Measurements from ENCODE around the gene RBM3. TPM values are rescaled to one million over a fixed set of nuclear protein-coding genes. Genes with fewer than 3 reads are reported as not detected.

Gene RBM3
- total and polyA plus RNA-seq, 2 of the 4 experiments (the other 2 are of a cell fraction) = 243 to 386 TPM

GRCh38 chrX:48589482-48590162 is 15.3 kb downstream of the RBM3 start:
- no peak overlapping the region for H3K9ac ChIP-seq (ENCODE audit: low read depth, low read length)
- peak overlapping the region; percentile 65 for H2AK9ac ChIP-seq (replicated peaks; ENCODE audit: low read depth, low read length, poor library complexity)
- H2BK15ac ChIP-seq (ENCODE audit: low read depth, low read length) = peak overlapping the region; percentile 91; the same call in 1 of the 3 replicates
- no peak overlapping the region for H2BK5ac ChIP-seq (ENCODE audit: low read depth, low read length, poor library complexity, severe bottlenecking)
- no peaks in the 10 kb centered on the region for H3K9me3 ChIP-seq (ENCODE audit: control insufficient read depth, insufficient read depth, low read length)
- H4K91ac ChIP-seq (ENCODE audit: insufficient read depth, low read depth, low read length) = peak overlapping the region; percentile 79; the same call in 1 of the 2 replicates
- H3K27ac ChIP-seq (ENCODE audit: insufficient read depth, low read length) = no peak overlapping the region
- H2BK20ac ChIP-seq (ENCODE audit: low read depth, low read length) = peak overlapping the region; percentile 9; the same call in 1 of the 2 replicates
- DNase-seq (no peak), ATAC-seq (ENCODE audit: low read depth) (no peak)
- H3K79me1 ChIP-seq (ENCODE audit: low read depth in 1 of 2, low read length in 2 of 2) = no peaks in the 10 kb centered on the region
- no peak overlapping the region for H3K23ac ChIP-seq (ENCODE audit: low read depth, low read length)
- no TSS peak for BruUV-seq (replicated peaks)
- H4K5ac ChIP-seq (ENCODE audit: low read depth, low read length) = peak overlapping the region; percentile 30
- H3K56ac ChIP-seq (ENCODE audit: extremely low read depth, insufficient read depth, low read length) = no peak overlapping the region
- H3K18ac ChIP-seq (ENCODE audit: low read depth, low read length) = no peak overlapping the region
- H3K36me3 ChIP-seq (ENCODE audit: control insufficient read depth, insufficient read depth, low read length) = no peaks in the 10 kb centered on the region
- no peaks in the 10 kb centered on the region for H3K27me3 ChIP-seq (ENCODE audit: control insufficient read depth, insufficient read depth, low read length)
- intact Hi-C loops (cut with micrococcal nuclease) = no loop called here
- peak overlapping the region; percentile 78 for H2AFZ ChIP-seq (replicated peaks; ENCODE audit: low read length, poor library complexity)
- H3K4me2 ChIP-seq (ENCODE audit: low read depth, low read length) = no peak overlapping the region
- peak overlapping the region in 1 of 2 experiments; percentile 58; a peak in 2 of 4 replicates for H4K8ac ChIP-seq (ENCODE audit: low read depth in 2 of 2, low read length in 2 of 2)
- H3K14ac ChIP-seq (replicated peaks; ENCODE audit: low read depth, low read length) = 0 out of 2 replicates have a peak overlapping the region, but pooled peaks have one; percentile 29
- peak overlapping the region; percentile 85 for H2AK5ac ChIP-seq (ENCODE audit: low read depth, low read length)
- peak overlapping the region; percentile 61; the same call in 1 of the 2 replicates for H3K4ac ChIP-seq (ENCODE audit: low read depth, low read length)
- H2BK120ac ChIP-seq (ENCODE audit: low read depth, low read length) = peak overlapping the region; percentile 60; the same call in 1 of the 2 replicates
- CTCF ChIA-PET = no interaction called here
- peaks cover 14% of the 10 kb centered on the region; the same call in 1 of the 2 replicates for H3K9me1 ChIP-seq (ENCODE audit: insufficient read depth, low read length)
- in situ Hi-C loops (cut with MboI; ENCODE audit: low sequenced_read_pairs) = no loop called here
- POLR2A ChIA-PET (ENCODE audit: unreplicated experiment) = no interaction called here
- WGBS, 2 experiments (ENCODE audit: extremely low coverage in 2 of 2, insufficient read length in 1 of 2) = 64% methylated on average over 3 of the region's 13 CpGs; no CpG with 5 or more reads in 1 of the 2 experiments
- peaks cover 7% of the 10 kb centered on the region; the same call in 1 of the 2 replicates for H3K4me1 ChIP-seq (ENCODE audit: control insufficient read depth, insufficient read depth, low read length)
- no peaks in the 10 kb centered on the region for H4K20me1 ChIP-seq (ENCODE audit: insufficient read depth, low read length)
- dilution Hi-C loops (cut with HindIII; ENCODE audit: low sequenced_read_pairs, unreplicated experiment) = no loop called here
- TF ChIP-seq BHLHE40 (IDR thresholded peaks at IDR 0.05; ENCODE audit: low read depth, low read length) = no peak
- no peak for TF ChIP-seq SMC3 (IDR thresholded peaks at IDR 0.05; ENCODE audit: low read depth, low read length)
- TF ChIP-seq CHD1 (IDR thresholded peaks at IDR 0.05; ENCODE audit: low read depth, low read length) = no peak
- TF ChIP-seq CTCF (conservative IDR thresholded peaks at IDR 0.05; ENCODE audit: low read depth, low read length) = no peak
- no peak for TF ChIP-seq RCOR1 (IDR thresholded peaks at IDR 0.05; ENCODE audit: insufficient replicate concordance, low read length)
- no peak for TF ChIP-seq FOS (IDR thresholded peaks at IDR 0.05; ENCODE audit: low read depth, low read length)
- no peak for TF ChIP-seq POLR2A (IDR thresholded peaks at IDR 0.05; ENCODE audit: low read depth, low read length)
- TF ChIP-seq MXI1 (IDR thresholded peaks at IDR 0.05; ENCODE audit: borderline replicate concordance, low read depth, low read length) = no peak
- no peak for TF ChIP-seq RAD21 (IDR thresholded peaks at IDR 0.05; ENCODE audit: low read length)
- TF ChIP-seq RFX5 (IDR thresholded peaks at IDR 0.05; ENCODE audit: low read depth, low read length) = no peak
- no peak overlapping the region for H3K4me3 ChIP-seq (ENCODE audit: insufficient read depth, low read depth, low read length)

Data from IMR-90 (cell line).